K562 (cell line): ENCODE measurements around the gene HMGA1. TPM values are rescaled to one million over a fixed set of nuclear protein-coding genes. Genes with fewer than 3 reads are reported as not detected.

ENCODE experiments used
- ARID2 ChIP-seq: fragments of 450-650 bp; IDR thresholded peaks from 2 replicates; pipeline ENCODE4 v1.6.1; 2017; ENCODE audit warnings: antibody characterized with exemption, mild to moderate bottlenecking
- BACH1 ChIP-seq: fragments of 200-800 bp; sonication (Bioruptor generic); IDR thresholded peaks from 2 replicates; pipeline ENCODE4 v1.6.1; 2016; ENCODE audit warnings: missing genetic modification characterization, missing compliant biosample characterization
- BCLAF1 ChIP-seq, 2 experiments: fragments of 450-650 bp in 1 of 2; IDR thresholded peaks; 2 replicates each; pipeline ENCODE4 v1.6.1; 2011 to 2017; ENCODE audit warnings: low read depth in 2 of 2, antibody characterized with exemption in 1 of 2, borderline replicate concordance in 1 of 2, low read length in 1 of 2, mild to moderate bottlenecking in 1 of 2, mixed read lengths in 1 of 2; ENCODE audit not compliant: control insufficient read depth in 1 of 2
- COPS2 ChIP-seq: fragments of 450-650 bp; conservative IDR thresholded peaks from 2 replicates; pipeline ENCODE4 v1.6.1; 2016; ENCODE audit warnings: mild to moderate bottlenecking, moderate library complexity
- CTCF ChIP-seq, 3 experiments: IDR thresholded peaks in 2 of 3; conservative IDR thresholded peaks in 1 of 3; 2 replicates each; pipeline ENCODE4 v1.5.1; 2011 to 2012; ENCODE audit warnings: low read length in 3 of 3, mild to moderate bottlenecking in 3 of 3, control low read depth in 2 of 3, improper control_type of control experiment in 1 of 3, inconsistent platforms in 1 of 3, low read depth in 1 of 3, mixed read lengths in 1 of 3, moderate library complexity in 1 of 3; ENCODE audit not compliant: insufficient read depth in 2 of 3
- GABPA ChIP-seq: fragments of 200-800 bp; sonication (Bioruptor generic); conservative IDR thresholded peaks from 2 replicates; pipeline ENCODE4 v1.6.1; 2016; ENCODE audit warnings: low read depth, missing genetic modification characterization, missing compliant biosample characterization
- HMGN3 ChIP-seq: IDR thresholded peaks from 2 replicates; pipeline ENCODE4 v1.6.1; 2011; ENCODE audit warnings: borderline replicate concordance, low read depth, mild to moderate bottlenecking, mixed read lengths, low read length; ENCODE audit not compliant: insufficient read length; ENCODE audit errors: extremely low read depth
- MYC ChIP-seq, 2 experiments: fragments of 250-450 bp in 1 of 2; sonication (Bioruptor Pico) in 1 of 2; IDR thresholded peaks; 2 replicates each; pipeline versions ENCODE4 v1.5.1 to v1.6.1; 2012 to 2021; ENCODE audit warnings: low read depth in 2 of 2, borderline replicate concordance in 1 of 2, improper control_type of control experiment in 1 of 2, low read length in 1 of 2, mild to moderate bottlenecking in 1 of 2, moderate library complexity in 1 of 2
- NELFE ChIP-seq: IDR thresholded peaks from 2 replicates; pipeline ENCODE4 v1.6.1; 2011; ENCODE audit warnings: mild to moderate bottlenecking; ENCODE audit not compliant: insufficient read depth, insufficient read length
- POLR2AphosphoS2 ChIP-seq: IDR thresholded peaks from 2 replicates; pipeline ENCODE4 v1.6.1; 2012; ENCODE audit warnings: low read length, improper control_type of control experiment
- SMARCE1 ChIP-seq: fragments of 450-650 bp; IDR thresholded peaks from 2 replicates; pipeline ENCODE4 v1.7.1; 2016; ENCODE audit warnings: mild to moderate bottlenecking
- THRB ChIP-seq: fragments of 450-650 bp; formaldehyde crosslinking; conservative IDR thresholded peaks from 2 replicates; pipeline ENCODE4 v1.4.0; 2022; ENCODE audit warnings: mild to moderate bottlenecking, missing genetic modification characterization
- WHSC1 ChIP-seq: IDR thresholded peaks from one replicate; pipeline ENCODE4 v1.6.1; 2012; ENCODE audit warnings: low read length, control low read depth, inconsistent platforms
- ZBTB33 ChIP-seq: sonication (generic); formaldehyde crosslinking; IDR thresholded peaks from 2 replicates; pipeline ENCODE4 v1.8.1; 2023; ENCODE audit warnings: mild to moderate bottlenecking, missing genetic modification reagents
- ZNF124 ChIP-seq: sonication (generic); formaldehyde crosslinking; IDR thresholded peaks from 2 replicates; pipeline ENCODE4 v1.8.1; 2022; ENCODE audit warnings: missing genetic modification reagents
- ZNF408 ChIP-seq: fragments of 250-450 bp; sonication (Bioruptor Pico); IDR thresholded peaks from 2 replicates; pipeline ENCODE4 v1.4.0; 2020; ENCODE audit warnings: low read depth, mild to moderate bottlenecking, moderate library complexity
- ZNF444 ChIP-seq: fragments of 250-450 bp; sonication (Bioruptor Pico); IDR thresholded peaks from 2 replicates; pipeline ENCODE4 v1.4.0; 2020; ENCODE audit warnings: mild to moderate bottlenecking, moderate library complexity
- polyA plus RNA-seq, 8 experiments: library from polyadenylated mRNA; depleted of rRNA in 4 of 8; stranded (reverse) in 5 of 8; unstranded in 3 of 8; fragments of >200 nt; fragmentation: Nextera tagmentation in 2 of 8; fragmentation: Illumina TruSeq in 1 of 8; extraction: Ambion mirVana in 2 of 8; extraction: Trizol in 1 of 8; gene quantifications; 2 replicates each; pipeline versions ENCODE4 v1.2.1 to v1.2.3, GENCODE V29; 2011 to 2014; ENCODE audit warnings: inconsistent platforms in 1 of 8, missing spikeins in 1 of 8
- total RNA-seq, 7 experiments: library from RNA; depleted of rRNA in 6 of 7; stranded (reverse); fragments of >200 nt in 6 of 7; fragmentation: Illumina TruSeq in 2 of 7; extraction: Trizol in 2 of 7; gene quantifications; 2 replicates each; pipeline versions ENCODE4 v1.2.1 to v1.2.3, GENCODE V29; 2011 to 2021; ENCODE audit warnings: low replicate concordance in 1 of 7

Gene HMGA1
- total and polyA plus RNA-seq, 9 of the 15 experiments (the other 6 are each of a cell fraction or from before 2014, with no cell fraction given), result 27.8 to 1,947 (median 594) TPM

DNA sequence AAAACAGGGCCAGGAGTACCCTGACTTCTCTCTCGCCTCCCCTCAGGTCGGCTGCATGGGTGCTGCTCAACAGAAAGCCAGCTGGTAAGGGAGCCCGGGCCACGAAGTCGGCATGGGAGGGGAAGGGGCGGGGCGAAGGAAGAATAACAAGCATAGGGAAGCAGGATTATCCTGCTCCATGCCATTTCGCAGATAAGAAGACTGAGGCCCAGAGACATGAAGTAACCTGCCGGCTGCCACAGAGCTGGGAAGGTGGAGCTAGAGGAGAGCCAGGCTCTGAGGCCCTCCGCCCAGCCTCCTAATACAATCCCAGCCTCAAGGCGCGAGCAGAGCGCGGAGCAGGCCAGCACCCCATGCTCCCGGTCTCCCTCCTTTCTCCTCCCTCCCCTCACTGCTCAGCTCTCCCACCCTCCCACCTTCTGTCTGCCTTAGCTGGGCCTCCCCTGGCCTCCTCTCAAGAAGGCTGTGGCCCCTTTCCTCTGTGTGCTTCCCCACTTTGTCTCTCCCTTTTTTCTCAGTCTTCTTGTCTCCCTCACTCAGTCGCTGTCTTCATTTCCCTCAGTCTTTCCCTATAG, 13.2 kb upstream of the HMGA1 start (continued):
- TF ChIP-seq THRB (CRISPR knock-in tag), result peak; percentile 89
- TF ChIP-seq MYC (IDR thresholded peaks at IDR 0.05; ENCODE audit: low read depth, low read length), result no peak
- no peak for TF ChIP-seq MYC (CRISPR knock-in tag; IDR thresholded peaks at IDR 0.05; ENCODE audit: borderline replicate concordance, low read depth)
- TF ChIP-seq ZNF408 (CRISPR knock-in tag), result no peak
- TF ChIP-seq ARID2, result peak; percentile 62; the same call in 1 of the 2 replicates
- TF ChIP-seq BCLAF1 (IDR thresholded peaks at IDR 0.05; ENCODE audit: borderline replicate concordance in 1 of 2, control insufficient read depth in 1 of 2, low read depth in 2 of 2, low read length in 1 of 2), result 0 out of 4 replicates have a peak, but pooled peaks of 1 of the 2 experiments have one; percentile 29
- peak; percentile 55; the same call in 1 of the 2 replicates for TF ChIP-seq SMARCE1
- no peak for TF ChIP-seq WHSC1
- no peak for TF ChIP-seq POLR2AphosphoS2
- no peak for TF ChIP-seq BACH1
- TF ChIP-seq ZNF444 (CRISPR knock-in tag), result no peak
- no peak for TF ChIP-seq ZNF124 (CRISPR knock-in tag)
- no peak for TF ChIP-seq NELFE
- no peak for TF ChIP-seq GABPA (tag)
- TF ChIP-seq ZBTB33 (CRISPR knock-in tag), result peak; percentile 88; the same call in 1 of the 2 replicates
- no peak for TF ChIP-seq CTCF (IDR thresholded peaks at IDR 0.05 in 2 of 3, conservative IDR thresholded peaks at IDR 0.05 in 1 of 3; ENCODE audit: insufficient read depth in 2 of 3, low read depth in 1 of 3, low read length in 3 of 3)
- peak; percentile 1 for TF ChIP-seq HMGN3
- no peak for TF ChIP-seq COPS2
